NCI-H2107 (cell line): ENCODE measurements around the gene VIPR2.
"Not testable (repeated sequence)": the region's sequence is repeated elsewhere in the genome, so short reads cannot be mapped to it uniquely, and the experiment has no call there.

Experiments used
- DNase-seq: peaks from one replicate; lab custom pipeline; 2025; lab: John Stamatoyannopoulos, UW

VIPR2 gene

GRCh38 chr7:159094023-159094740, 50.5 kb downstream of the VIPR2 start:
- DNase-seq: no peak

DNA sequence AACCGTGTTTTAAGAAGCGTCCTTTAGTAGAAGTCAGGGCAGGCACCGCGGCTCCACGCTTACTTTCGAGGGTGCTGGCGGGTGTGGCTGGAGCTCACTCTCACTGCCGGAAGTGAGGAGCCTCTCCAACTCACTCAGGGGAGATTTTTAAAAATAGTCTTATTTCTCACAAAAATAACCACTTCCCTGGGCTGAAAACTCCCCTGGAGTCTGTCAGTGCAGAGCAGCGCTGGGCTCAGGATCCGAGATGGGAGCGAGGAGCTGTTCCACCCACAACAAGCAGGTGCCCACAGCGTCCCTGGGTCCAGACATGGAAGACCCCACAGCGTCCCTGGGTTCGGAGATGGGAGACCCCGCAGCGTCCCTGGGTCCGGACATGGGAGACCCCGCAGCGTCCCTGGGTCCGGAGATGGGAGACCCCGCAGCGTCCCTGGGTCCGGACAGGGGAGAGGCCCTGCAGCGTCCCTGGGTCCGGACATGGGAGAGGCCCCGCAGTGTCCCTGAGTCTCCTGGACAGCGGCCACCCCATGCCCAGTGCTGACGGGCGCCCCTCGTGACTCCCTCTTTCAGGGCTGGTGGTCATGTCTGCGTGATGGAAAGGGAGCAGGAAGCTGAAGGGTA, 51.2 kb downstream of the VIPR2 start:
- no peak for DNase-seq

GRCh38 chr7:159092701-159093121, 52.0 kb downstream of the VIPR2 start:
- DNase-seq: no peak

DNA sequence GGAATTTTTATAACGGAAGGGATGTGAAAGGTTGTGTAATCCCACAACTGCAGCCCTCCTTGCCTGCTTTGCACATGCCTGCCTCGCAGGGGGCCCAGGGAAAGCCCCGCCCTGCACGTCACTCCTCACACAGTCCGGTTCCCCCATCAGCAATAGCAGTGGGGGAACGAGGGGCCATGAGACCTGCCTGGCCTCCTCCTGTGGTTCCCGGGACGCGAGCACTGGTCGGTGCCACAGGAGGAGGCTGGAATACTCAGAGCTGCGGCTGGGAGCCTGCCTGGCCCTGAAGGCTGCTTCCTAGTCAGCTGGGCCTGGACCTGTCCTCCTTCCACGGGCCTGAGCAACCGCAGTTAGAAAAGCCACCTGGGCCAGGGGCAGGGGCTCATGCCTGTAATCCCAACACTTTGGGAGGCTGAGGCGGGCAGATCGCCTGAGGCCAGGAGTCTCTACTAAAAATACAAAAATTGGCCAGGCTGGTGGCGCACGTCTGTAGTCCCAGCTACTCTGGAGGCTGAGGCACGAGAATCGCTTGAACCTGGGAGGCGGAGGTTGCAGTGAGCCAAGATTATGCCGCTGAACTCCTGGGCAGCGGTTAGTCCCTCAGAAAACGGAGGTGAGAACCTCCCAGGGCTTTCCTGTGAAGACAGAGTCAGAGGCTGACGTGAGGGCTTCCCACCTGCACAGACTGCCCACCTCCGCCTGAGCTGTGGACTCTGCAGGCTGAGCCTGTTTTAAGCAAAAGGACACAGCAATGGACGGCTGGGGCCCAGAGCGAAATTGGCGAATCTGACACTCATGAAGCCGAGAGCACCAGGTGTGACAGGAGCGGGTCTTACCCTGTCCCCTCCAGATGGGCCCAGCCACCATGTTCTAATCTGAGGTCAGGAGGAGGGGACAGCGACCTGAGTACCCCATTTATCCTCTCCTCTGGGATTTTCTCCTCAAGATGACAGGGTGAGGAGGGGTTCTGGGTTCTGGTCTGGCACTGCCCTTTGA, 52.9 kb downstream of the VIPR2 start:
- no peak for DNase-seq

GRCh38 chr7:159091041-159091440, 53.6 kb downstream of the VIPR2 start:
- no peak for DNase-seq

GRCh38 chr7:159088016-159088865, 56.4 kb downstream of the VIPR2 start:
- DNase-seq: no peak

GRCh38 chr7:159086301-159086925, 58.3 kb downstream of the VIPR2 start:
- DNase-seq: no peak

DNA sequence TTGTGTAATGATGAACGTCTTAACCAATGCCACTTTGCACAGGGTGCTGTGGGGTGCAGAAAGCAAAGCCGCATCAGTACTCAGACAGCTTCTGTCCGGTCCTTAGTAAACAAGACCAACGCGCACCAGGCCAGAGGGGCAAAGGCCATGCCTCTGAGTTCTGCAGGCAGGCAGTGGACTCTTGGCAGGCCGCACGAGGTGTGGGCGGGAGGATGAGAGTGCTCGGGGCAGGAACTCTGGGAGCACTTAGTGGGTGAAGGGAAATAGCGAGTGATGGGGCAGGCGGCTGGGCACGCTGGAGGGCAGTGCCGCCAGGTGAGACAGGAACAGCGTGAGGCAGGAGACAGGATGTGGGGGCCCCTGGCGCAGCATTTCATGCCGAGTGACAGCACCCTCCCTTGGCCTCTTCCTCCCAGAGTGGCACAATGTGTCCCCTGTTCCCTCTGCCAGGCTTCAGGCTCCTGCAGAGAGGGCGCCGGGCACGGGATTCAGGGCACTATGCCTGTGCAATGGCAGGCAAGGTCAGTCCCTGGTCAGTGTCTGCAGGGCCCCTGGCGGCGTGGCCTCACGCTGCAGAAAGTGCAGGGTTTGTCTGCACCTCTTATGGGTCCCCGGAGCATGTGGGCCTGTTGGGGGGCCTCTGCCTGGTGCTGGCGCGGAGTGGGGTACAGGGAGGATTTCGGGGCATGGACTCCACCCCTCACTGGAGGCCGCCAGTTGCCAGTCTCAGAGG, 60.4 kb downstream of the VIPR2 start:
- no peak for DNase-seq

DNA sequence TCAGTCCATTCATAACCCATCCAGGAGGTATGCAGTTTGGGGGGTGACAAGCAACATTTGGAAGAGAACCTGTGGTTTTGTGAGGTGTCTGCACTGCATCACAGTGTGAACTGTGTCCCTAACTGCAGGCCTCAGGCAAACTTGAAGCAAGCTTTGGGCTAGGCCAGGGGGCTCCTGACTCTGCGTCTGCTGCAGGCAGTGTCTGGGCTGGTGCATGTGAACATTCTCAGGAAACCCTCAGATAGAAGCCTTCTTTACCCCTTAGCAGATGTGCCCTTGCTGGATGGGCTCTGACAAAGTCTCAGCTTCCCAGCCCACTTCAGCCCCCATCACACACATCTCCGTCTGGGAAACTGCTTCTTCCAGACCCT, 61.0 kb downstream of the VIPR2 start:
- no peak for DNase-seq

- DNase-seq: no peak
Measured at GRCh38 chr7:159083001-159083697, 61.5 kb downstream of the VIPR2 start.

GRCh38 chr7:159082075-159082474, 62.6 kb downstream of the VIPR2 start:
- not testable (repeated sequence) for DNase-seq

DNA sequence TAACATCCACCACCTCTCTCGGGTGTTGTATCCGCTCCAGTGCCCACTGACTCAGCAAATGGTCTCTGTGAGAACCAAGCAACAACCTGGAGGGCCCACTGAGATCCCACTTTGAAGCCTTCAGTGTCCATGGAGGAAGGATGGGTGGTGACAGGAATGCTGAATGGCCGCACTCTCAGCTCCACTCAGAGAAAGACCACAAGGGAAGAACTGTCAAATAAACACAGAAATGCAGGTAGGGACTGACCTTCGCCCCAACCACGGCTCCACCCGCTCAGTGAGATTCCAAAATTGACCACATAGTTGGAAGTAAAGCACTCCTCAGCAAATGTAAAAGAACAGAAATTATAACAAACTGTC, 65.8 kb downstream of the VIPR2 start:
- DNase-seq: no peak

GRCh38 chr7:159078193-159078910, 66.3 kb downstream of the VIPR2 start:
- DNase-seq: no peak

DNA sequence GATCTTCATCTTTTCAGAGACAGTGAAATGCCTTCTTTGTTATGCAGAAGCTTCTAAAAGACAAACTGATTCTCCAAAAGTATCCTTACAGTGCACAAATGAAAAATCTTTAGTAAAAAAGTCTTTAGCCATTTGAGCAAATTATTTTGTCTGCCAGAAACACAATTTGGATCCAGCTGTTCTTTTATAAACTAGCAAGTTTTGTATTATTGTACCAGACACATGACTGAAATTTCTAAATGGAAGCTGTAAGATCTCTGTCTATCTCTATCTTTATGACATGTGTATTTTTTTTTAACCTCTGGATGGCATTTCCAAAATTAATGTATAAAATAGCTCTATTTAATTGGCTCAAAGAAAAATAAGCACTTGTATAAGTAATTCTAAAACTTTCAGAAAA, 68.3 kb downstream of the VIPR2 start:
- DNase-seq: no peak

- no peak for DNase-seq
Measured at GRCh38 chr7:159075563-159076238, 69.0 kb downstream of the VIPR2 start.

DNA sequence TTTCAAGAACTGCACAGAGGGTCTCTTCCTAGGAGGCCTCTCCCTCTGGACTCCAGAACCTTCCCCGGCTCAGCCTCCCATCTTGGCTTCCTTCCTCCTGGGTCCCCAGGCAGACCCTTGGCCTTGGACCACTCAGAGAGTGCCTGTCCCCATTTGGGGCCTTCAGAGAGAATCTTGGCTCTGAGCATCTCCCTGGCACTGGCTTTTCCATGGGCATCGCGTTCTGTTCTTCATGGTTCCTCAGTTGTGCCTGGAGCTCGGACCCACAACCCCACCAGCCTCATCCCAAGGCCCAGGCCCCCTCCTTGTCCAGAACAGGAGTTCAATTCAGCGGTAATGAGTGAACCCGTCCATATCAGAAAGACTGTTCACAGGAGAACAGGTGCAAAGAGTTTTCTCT, 73.4 kb downstream of the VIPR2 start:
- DNase-seq: no peak

- DNase-seq: no peak
Measured at GRCh38 chr7:159070431-159071148, 74.1 kb downstream of the VIPR2 start.

DNA sequence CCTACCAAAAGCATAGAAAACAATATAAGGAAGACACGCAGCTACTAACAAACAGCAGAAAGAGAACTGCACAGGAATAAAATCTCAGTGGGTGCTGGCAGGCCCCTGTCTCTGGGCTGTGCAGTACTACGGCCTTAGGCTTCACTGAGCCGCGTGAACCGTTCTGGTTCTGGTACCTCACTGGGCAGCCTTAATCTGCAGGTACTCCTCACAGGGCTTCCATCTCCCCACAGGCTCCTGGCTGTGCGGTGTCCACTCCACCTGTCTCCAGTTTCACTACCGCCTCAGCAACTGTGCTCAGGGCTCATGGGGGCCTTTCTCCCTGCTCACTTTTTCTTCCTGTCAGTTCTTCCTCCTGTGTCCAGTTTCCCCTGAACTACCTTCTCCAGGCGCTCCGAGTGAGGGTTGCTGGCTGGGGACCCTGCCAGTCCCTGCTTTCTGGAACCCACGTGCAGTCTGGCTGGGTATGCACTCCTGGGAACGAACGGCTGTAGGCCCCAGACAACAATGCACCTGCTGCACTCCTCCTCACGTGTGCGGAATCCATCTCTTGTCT, 75.7 kb downstream of the VIPR2 start:
- no peak for DNase-seq
